Measurements from ENCODE around the gene GNA15.

Gene GNA15

GRCh38 chr19:3098515-3099346 lies 37.1 kb upstream of the GNA15 start:
- Histone ChIP-seq H3K4me2 (ENCODE audit: low read depth, low read length, poor library complexity, severe bottlenecking) (no peak overlapping the region), H3F3A (ENCODE audit: insufficient read depth) (no peaks in the 10 kb centered on the region), H2AFZ (ENCODE audit: low read depth, low read length, severe bottlenecking) (no peak overlapping the region), H3K79me2 (ENCODE audit: insufficient read depth, low read length) (no peaks in the 10 kb centered on the region), H3K9ac (ENCODE audit: low read length) (no peak overlapping the region), H3K27ac (ENCODE audit: low read depth, low read length) (no peak overlapping the region), H3K27me3 (ENCODE audit: low read length) (no peaks in the 10 kb centered on the region), H3K9me2 (replicated peaks; ENCODE audit: insufficient read depth, low read length) (no peaks in the 10 kb centered on the region), H3K4me3 (ENCODE audit: insufficient read depth, low read length, poor library complexity, severe bottlenecking) (no peak overlapping the region), H4K20me1 (ENCODE audit: low read depth, low read length) (no peaks in the 10 kb centered on the region), H3K36me3 (ENCODE audit: low read length) (no peaks in the 10 kb centered on the region), H3K9me3 (ENCODE audit: insufficient read depth, low read length) (no peaks in the 10 kb centered on the region)
- TF ChIP-seq CTCF (IDR thresholded peaks at IDR 0.05; ENCODE audit: insufficient read depth, low read length, poor library complexity, severe bottlenecking) (no peak), EZH2phosphoT487 (conservative IDR thresholded peaks at IDR 0.05; ENCODE audit: low read length) (no peak)

DNA sequence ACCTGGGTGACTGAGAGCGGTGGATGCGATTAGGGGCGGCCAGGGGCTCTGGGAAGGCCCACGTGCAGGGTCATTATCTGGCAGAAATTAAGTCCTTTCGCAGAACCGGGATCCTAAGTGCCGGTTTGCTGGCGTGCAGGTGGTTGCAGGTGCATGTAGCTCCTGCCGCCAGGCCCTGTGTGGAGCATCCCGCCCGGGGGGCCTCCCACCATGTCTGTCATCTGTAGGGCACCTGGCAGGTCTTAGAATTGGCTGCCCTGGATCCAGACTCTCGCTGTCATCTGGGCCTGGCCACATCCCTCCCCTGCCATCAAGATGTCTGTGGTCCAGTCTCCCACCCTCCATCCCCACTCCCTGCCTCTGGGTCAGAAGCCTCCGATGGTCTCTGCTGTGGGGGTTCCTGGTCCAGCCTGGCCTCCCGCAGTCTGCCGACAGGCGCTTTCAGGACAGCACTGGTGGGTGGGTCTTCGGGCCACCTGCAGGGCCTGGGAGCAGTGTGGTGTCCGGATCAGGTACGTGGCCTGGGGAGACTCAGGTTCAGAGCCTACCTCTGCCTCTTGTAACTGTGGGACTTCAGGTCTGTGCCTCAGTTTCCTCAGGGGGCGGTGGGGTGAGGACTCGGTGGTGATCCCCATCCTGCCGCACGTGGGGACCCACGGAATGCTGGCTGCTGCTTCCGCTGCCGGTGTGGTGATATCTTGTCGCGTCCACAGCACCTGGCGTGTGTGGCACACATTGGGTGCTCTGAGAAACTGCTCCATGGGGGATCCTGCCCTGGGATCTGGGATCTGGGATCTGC lies 36.3 kb upstream of the GNA15 start:
- H3K4me3 ChIP-seq (ENCODE audit: insufficient read depth, low read length, poor library complexity, severe bottlenecking), result no peak overlapping the region
- no peak for TF ChIP-seq EZH2phosphoT487 (conservative IDR thresholded peaks at IDR 0.05; ENCODE audit: low read length)
- no peak for TF ChIP-seq CTCF (IDR thresholded peaks at IDR 0.05; ENCODE audit: insufficient read depth, low read length, poor library complexity, severe bottlenecking)
- H3K36me3 ChIP-seq (ENCODE audit: low read length), result no peaks in the 10 kb centered on the region
- no peak overlapping the region for H3K27ac ChIP-seq (ENCODE audit: low read depth, low read length)
- no peaks in the 10 kb centered on the region for H3K9me2 ChIP-seq (replicated peaks; ENCODE audit: insufficient read depth, low read length)
- no peaks in the 10 kb centered on the region for H3K27me3 ChIP-seq (ENCODE audit: low read length)
- no peaks in the 10 kb centered on the region for H4K20me1 ChIP-seq (ENCODE audit: low read depth, low read length)
- no peak overlapping the region for H2AFZ ChIP-seq (ENCODE audit: low read depth, low read length, severe bottlenecking)
- H3K79me2 ChIP-seq (ENCODE audit: insufficient read depth, low read length), result no peaks in the 10 kb centered on the region
- H3K9ac ChIP-seq (ENCODE audit: low read length), result no peak overlapping the region
- H3K9me3 ChIP-seq (ENCODE audit: insufficient read depth, low read length), result no peaks in the 10 kb centered on the region
- no peaks in the 10 kb centered on the region for H3F3A ChIP-seq (ENCODE audit: insufficient read depth)
- H3K4me2 ChIP-seq (ENCODE audit: low read depth, low read length, poor library complexity, severe bottlenecking), result no peak overlapping the region

- Histone ChIP-seq H3K9me3 (ENCODE audit: insufficient read depth, low read length) (no peaks in the 10 kb centered on the region), H3K36me3 (ENCODE audit: low read length) (no peaks in the 10 kb centered on the region), H3K9me2 (replicated peaks; ENCODE audit: insufficient read depth, low read length) (no peaks in the 10 kb centered on the region), H3K27ac (ENCODE audit: low read depth, low read length) (no peak overlapping the region), H2AFZ (ENCODE audit: low read depth, low read length, severe bottlenecking) (no peak overlapping the region), H3K27me3 (ENCODE audit: low read length) (no peaks in the 10 kb centered on the region), H3K79me2 (ENCODE audit: insufficient read depth, low read length) (no peaks in the 10 kb centered on the region), H3K4me3 (ENCODE audit: insufficient read depth, low read length, poor library complexity, severe bottlenecking) (no peak overlapping the region), H3K4me2 (ENCODE audit: low read depth, low read length, poor library complexity, severe bottlenecking) (no peak overlapping the region), H3F3A (ENCODE audit: insufficient read depth) (no peaks in the 10 kb centered on the region), H4K20me1 (ENCODE audit: low read depth, low read length) (no peaks in the 10 kb centered on the region), H3K9ac (ENCODE audit: low read length) (no peak overlapping the region)
- TF ChIP-seq EZH2phosphoT487 (conservative IDR thresholded peaks at IDR 0.05; ENCODE audit: low read length) (no peak), CTCF (IDR thresholded peaks at IDR 0.05; ENCODE audit: insufficient read depth, low read length, poor library complexity, severe bottlenecking) (no peak)
Measured at GRCh38 chr19:3100331-3100730, 35.5 kb upstream of the GNA15 start.
